Smooth muscle cell (in vitro differentiated cells): ENCODE measurements around the gene CUL3. TPM values are rescaled to one million over a fixed set of nuclear protein-coding genes. Genes with fewer than 3 reads are reported as not detected.
"Not testable (repeated sequence)": the region's sequence is repeated elsewhere in the genome, so short reads cannot be mapped to it uniquely, and the experiment has no call there.

Experiments
- DNase-seq: peaks from one replicate; lab custom pipeline; 2025; ENCODE audit not compliant: unreplicated experiment; lab: John Stamatoyannopoulos, UW
- H2AFZ ChIP-seq: fragments of 200-600 bp; sonication (generic); 2 replicates; pipeline ENCODE4 v1.6.0; 2016; ENCODE audit warnings: antibody characterized with exemption, low read depth, mild to moderate bottlenecking
- H3F3A ChIP-seq: fragments of 200-600 bp; sonication (generic); 2 replicates; pipeline ENCODE4 v1.6.0; 2017; ENCODE audit warnings: antibody characterized with exemption, low read depth
- H3K27ac ChIP-seq: fragments of 200-600 bp; sonication (generic); 2 replicates; pipeline ENCODE4 v1.5.1; 2016; ENCODE audit warnings: low read depth, mild to moderate bottlenecking
- H3K27me3 ChIP-seq: fragments of 200-600 bp; sonication (generic); 2 replicates; pipeline ENCODE4 v1.6.1; 2016; ENCODE audit warnings: low read depth, mild to moderate bottlenecking
- H3K36me3 ChIP-seq: fragments of 200-600 bp; sonication (generic); 2 replicates; pipeline ENCODE4 v1.5.1; 2016; ENCODE audit warnings: low read depth
- H3K4me1 ChIP-seq: fragments of 200-600 bp; sonication (generic); 2 replicates; pipeline ENCODE4 v1.5.1; 2016; ENCODE audit warnings: low read depth
- H3K4me2 ChIP-seq: fragments of 200-600 bp; sonication (generic); 2 replicates; pipeline ENCODE4 v1.6.0; 2016; ENCODE audit warnings: mild to moderate bottlenecking
- H3K4me3 ChIP-seq: fragments of 200-600 bp; sonication (generic); 2 replicates; pipeline ENCODE4 v1.5.1; 2016; ENCODE audit warnings: mild to moderate bottlenecking
- H3K79me2 ChIP-seq: fragments of 200-600 bp; sonication (generic); 2 replicates; pipeline ENCODE4 v1.6.0; 2016; ENCODE audit warnings: low read depth, mild to moderate bottlenecking
- H3K9ac ChIP-seq: fragments of 200-600 bp; sonication (generic); 2 replicates; pipeline ENCODE4 v1.6.0; 2016; ENCODE audit warnings: low read depth
- H3K9me3 ChIP-seq: fragments of 200-600 bp; sonication (generic); replicated peaks from 2 replicates; pipeline ENCODE4 v1.5.1; 2016; ENCODE audit warnings: low read depth
- H4K20me1 ChIP-seq: fragments of 200-600 bp; sonication (generic); 2 replicates; pipeline ENCODE4 v1.6.0; 2016; ENCODE audit warnings: low read depth
- WGBS: methylation state at CpG from one replicate; pipeline ENCODE4 v1.1.7; 2016; ENCODE audit warnings: low lambda C conversion rate; 5-methylcytosine and 5-hydroxymethylcytosine counted together
- polyA plus RNA-seq: library from polyadenylated mRNA; unstranded; fragments of >200 nt; fragmentation: Nextera tagmentation; extraction: Ambion mirVana; gene quantifications from 2 replicates; pipeline ENCODE4 v1.2.1, GENCODE V29; 2016
- total RNA-seq: library from RNA; depleted of rRNA; stranded (reverse); fragments of >200 nt; gene quantifications from 2 replicates; pipeline ENCODE4 v1.2.3, GENCODE V29; 2014
- TF ChIP-seq, protein P1 (sequence below): fragments of 200-600 bp; sonication (generic); IDR thresholded peaks from 2 replicates; pipeline ENCODE4 v1.5.1; 2017; ENCODE audit warnings: borderline replicate concordance, mild to moderate bottlenecking, antibody characterized with exemption; ENCODE audit not compliant: insufficient read depth, poor library complexity, severe bottlenecking

CUL3 gene
- total and polyA plus RNA-seq, 2 experiments from 2014 or later = 65.8 to 109 TPM

GRCh38 chr2:224524657-224525056 lies 60.5 kb downstream of the CUL3 start:
- Histone ChIP-seq H3K79me2 (peaks cover 94% of the 10 kb centered on the region), H3K27ac (no peak overlapping the region), H4K20me1 (peaks cover 69% of the 10 kb centered on the region), H3F3A (peaks cover 4% of the 10 kb centered on the region), H3K9me3 (no peaks in the 10 kb centered on the region), H3K36me3 (peaks cover 3% of the 10 kb centered on the region), H2AFZ (no peak overlapping the region), H3K9ac (no peak overlapping the region), H3K4me2 (no peak overlapping the region), H3K4me3 (no peak overlapping the region), H3K4me1 (peaks cover 21% of the 10 kb centered on the region), H3K27me3 (no peaks in the 10 kb centered on the region)
- WGBS = 94% methylated on average over 2 of the region's 2 CpGs
- TF ChIP-seq, protein P1, sequence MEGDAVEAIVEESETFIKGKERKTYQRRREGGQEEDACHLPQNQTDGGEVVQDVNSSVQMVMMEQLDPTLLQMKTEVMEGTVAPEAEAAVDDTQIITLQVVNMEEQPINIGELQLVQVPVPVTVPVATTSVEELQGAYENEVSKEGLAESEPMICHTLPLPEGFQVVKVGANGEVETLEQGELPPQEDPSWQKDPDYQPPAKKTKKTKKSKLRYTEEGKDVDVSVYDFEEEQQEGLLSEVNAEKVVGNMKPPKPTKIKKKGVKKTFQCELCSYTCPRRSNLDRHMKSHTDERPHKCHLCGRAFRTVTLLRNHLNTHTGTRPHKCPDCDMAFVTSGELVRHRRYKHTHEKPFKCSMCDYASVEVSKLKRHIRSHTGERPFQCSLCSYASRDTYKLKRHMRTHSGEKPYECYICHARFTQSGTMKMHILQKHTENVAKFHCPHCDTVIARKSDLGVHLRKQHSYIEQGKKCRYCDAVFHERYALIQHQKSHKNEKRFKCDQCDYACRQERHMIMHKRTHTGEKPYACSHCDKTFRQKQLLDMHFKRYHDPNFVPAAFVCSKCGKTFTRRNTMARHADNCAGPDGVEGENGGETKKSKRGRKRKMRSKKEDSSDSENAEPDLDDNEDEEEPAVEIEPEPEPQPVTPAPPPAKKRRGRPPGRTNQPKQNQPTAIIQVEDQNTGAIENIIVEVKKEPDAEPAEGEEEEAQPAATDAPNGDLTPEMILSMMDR = no peak
- no peak for DNase-seq

DNA sequence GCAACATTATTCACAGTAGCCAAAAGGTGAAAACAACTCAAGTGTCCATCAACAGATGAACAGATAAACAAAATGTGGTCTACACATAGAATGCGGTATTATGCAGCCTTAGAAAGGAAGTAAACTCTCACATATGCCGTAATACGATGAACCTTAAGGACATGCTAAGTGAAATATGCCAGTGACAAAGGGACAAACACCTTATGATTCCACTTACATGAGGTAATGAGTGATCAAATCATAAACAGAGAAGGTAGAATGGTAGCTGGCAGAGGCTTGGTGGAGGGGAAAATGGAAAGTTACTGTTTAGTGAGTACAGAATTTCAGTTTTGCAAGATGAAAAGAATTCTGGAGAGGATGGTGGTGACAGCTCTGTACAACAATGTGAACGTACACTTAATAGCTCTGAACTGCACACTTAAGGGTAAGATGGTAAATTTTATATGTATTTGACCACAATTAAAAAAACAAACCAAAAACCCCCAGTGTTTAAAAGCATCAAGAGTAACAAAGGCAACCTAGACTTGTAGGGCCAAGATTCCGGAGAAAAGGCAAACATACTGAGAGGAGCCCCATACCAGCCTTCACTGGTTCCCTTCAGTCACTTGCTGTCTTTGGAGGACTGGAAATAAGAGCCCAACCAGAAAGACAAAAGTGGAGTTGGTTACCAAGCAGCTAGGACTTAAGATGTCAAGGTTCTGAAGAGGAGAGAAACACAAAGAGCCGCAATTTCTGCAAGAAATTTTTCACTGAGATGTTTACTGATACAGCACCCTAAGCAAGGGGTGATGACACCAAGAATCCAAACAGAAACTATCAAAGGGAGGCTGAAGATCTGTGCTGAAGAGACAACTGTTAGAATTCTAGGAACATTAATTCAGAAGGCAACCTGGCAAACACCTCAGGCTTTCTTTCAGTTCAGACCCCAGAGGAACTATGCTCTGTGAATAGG lies 61.3 kb downstream of the CUL3 start:
- H3K9ac ChIP-seq = no peak overlapping the region
- no peaks in the 10 kb centered on the region for H3K27me3 ChIP-seq
- peaks cover 98% of the 10 kb centered on the region for H3K79me2 ChIP-seq
- TF ChIP-seq, protein P1 = no peak
- H2AFZ ChIP-seq = no peak overlapping the region
- peaks cover 74% of the 10 kb centered on the region for H4K20me1 ChIP-seq
- H3K27ac ChIP-seq = peak overlapping the region; percentile 21
- no peaks in the 10 kb centered on the region for H3K9me3 ChIP-seq
- H3K36me3 ChIP-seq = peaks cover 3% of the 10 kb centered on the region
- 85% methylated on average over 6 of the region's 6 CpGs for WGBS
- no peak overlapping the region for H3K4me2 ChIP-seq
- H3K4me1 ChIP-seq = peaks cover 19% of the 10 kb centered on the region
- no peak for DNase-seq
- peaks cover 4% of the 10 kb centered on the region for H3F3A ChIP-seq
- H3K4me3 ChIP-seq = no peak overlapping the region

GRCh38 chr2:224522483-224522882 lies 62.7 kb downstream of the CUL3 start:
- Histone ChIP-seq H3K27ac (peak overlapping the region; percentile 78), H4K20me1 (peaks cover 72% of the 10 kb centered on the region), H3K4me1 (peaks cover 15% of the 10 kb centered on the region), H3K79me2 (peaks cover 98% of the 10 kb centered on the region)
- not testable (repeated sequence) for H3K4me2 ChIP-seq, H3K4me3 ChIP-seq, H2AFZ ChIP-seq, H3K9me3 ChIP-seq, H3K9ac ChIP-seq, H3K27me3 ChIP-seq, H3F3A ChIP-seq, H3K36me3 ChIP-seq, DNase-seq
- 98% methylated on average over 10 of the region's 10 CpGs for WGBS

DNA sequence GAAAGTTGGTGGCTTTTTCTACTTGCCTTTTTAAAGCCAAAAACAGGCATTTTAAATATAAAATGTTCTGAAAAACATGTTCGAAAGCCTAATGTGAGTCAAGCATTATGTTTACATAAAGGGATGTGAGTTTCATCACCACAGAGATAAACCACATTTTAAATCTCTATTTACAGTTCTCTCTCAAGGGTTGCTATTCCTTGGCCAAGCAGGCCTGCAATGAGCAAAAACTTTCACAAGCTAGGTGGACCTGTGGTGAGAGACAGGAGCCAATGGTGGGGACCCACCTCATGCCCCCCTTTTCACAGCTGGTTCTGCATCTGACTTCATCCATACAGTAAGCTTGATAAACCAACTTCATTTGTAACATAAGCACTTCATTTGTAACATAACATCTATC lies 65.1 kb downstream of the CUL3 start:
- H4K20me1 ChIP-seq = peaks cover 69% of the 10 kb centered on the region
- no peaks in the 10 kb centered on the region for H3K9me3 ChIP-seq
- no peak overlapping the region for H3K9ac ChIP-seq
- peaks cover 4% of the 10 kb centered on the region for H3F3A ChIP-seq
- H3K4me3 ChIP-seq = no peak overlapping the region
- no peaks in the 10 kb centered on the region for H3K36me3 ChIP-seq
- H3K27me3 ChIP-seq = no peaks in the 10 kb centered on the region
- H2AFZ ChIP-seq = no peak overlapping the region
- peaks cover 99% of the 10 kb centered on the region for H3K79me2 ChIP-seq
- TF ChIP-seq, protein P1 = no peak
- peaks cover 15% of the 10 kb centered on the region for H3K4me1 ChIP-seq
- no peak for DNase-seq
- peak overlapping the region; percentile 62 for H3K4me2 ChIP-seq
- peak overlapping the region; percentile 84 for H3K27ac ChIP-seq
- WGBS = 24% methylated on average over 1 of the region's 1 CpG
